CD4-positive, alpha-beta T cell treated with Interleukin-4 for 1 hour (primary cell): ENCODE results near the gene ZFPM1.
"Not testable (repeated sequence)": the region's sequence is repeated elsewhere in the genome, so short reads cannot be mapped to it uniquely, and the experiment has no call there.

ENCODE experiments used
- DNase-seq, 2 donors: peaks; one replicate each; pipeline ENCODE4 v3.0.0-alpha.2; 2020 to 2022

Gene ZFPM1

DNA sequence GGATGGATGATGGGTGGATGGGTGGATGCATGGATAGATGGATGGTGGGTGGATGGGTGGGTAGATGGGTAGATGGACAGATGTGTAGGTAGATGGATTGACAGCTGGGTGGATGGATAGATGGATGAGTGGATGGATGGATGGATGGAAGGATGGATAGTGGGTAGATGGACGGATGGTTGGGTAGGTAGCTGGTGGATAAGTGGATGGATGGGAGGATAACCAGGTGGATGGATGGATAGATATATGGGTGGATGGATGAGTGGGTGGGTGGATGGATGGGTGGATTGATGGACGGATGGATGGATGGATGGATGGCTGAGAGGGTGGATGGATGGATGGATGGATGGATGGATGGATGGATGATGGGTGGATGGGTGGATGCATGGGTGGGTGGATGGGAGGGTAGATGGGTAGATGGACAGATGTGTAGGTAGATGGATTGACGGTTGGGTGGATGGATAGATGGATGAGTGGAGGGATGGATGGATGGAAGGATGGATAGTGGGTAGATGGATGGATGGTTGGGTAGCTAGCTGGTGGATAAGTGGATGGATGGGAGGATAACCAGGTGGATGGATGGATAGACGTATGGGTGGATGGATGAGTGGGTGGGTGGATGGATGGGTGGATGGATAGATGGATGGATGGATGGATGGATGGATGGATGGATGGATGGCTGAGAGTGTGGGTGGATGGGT lies 65.5 kb downstream of the ZFPM1 start:
- not testable (repeated sequence) for DNase-seq

DNA sequence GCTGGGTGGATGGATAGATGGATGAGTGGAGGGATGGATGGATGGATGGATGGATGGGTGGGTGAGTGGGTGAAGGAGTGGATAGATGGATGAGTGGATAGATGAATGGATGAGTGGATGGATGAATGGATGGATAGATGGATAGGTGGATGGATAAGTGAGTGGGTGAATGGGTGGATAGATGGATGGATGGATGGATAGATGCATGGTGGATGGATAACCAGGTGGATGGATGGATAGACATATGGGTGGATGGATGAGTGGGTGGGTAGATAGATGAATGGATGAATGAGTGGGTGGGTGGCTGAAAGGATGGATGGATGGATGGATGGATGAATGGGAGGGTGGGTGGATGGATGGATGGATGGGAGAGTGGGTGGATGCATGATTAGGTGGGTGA lies 66.2 kb downstream of the ZFPM1 start:
- DNase-seq, result no peak

GRCh38 chr16:88519938-88520653 lies 67.0 kb downstream of the ZFPM1 start:
- DNase-seq, result no peak

DNA sequence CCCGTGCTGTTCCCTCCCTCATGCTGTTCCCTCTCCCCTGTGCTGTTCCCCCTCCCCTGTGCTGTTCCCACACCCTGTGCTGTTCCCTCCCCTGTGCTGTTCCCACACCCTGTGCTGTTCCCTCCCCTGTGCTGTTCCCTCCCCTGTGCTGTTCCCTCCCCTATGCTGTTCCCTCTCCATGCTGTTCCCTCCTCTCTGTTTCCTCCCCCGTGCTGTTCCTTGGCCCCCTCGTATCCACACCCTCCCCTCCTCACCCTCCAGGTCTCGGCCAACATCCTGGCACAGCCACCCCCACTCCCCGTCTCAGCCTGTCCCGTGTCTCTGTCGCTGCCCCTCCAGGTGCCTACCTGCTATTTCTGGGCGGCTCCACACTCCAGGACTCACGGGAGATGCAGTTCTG lies 68.6 kb downstream of the ZFPM1 start:
- DNase-seq, result no peak

GRCh38 chr16:88522276-88522949 lies 69.3 kb downstream of the ZFPM1 start:
- no peak for DNase-seq

- DNase-seq, result no peak
These were observed 70.5 kb downstream of the ZFPM1 start for GRCh38 chr16:88523309-88524161.

DNA sequence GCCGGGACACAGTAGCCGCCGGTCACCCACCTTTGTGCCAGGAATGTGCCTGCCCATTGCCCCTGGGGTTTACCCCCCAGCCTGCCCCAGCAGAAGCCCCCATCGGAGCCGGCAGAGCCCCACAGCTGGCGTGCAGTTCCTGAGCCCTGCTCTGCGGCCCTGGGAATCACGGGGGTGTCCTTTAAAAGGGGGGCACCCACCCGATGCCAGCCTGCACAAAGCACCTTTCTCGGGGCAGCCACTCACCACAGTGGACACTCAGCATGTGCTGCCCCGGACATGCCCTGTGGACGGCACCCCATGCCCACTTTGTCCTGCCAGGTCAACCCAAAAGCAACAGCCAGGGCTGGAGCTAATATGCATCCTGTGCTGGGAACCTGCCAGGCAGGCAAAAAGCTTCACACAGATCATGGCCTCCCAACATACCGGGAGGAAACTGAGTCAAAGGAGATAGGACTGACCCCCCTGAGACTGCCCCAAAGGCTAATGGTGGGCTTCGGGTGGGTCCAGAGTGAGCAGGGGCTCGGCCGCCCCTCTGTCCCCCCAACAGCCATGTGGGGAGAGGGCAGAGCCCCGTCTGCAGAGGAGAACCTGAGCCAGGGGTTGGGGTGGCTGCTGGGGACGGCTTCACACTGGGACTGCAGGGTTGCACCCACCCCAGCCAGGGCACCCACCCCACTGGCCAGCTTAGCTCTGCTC lies 71.3 kb downstream of the ZFPM1 start:
- no peak for DNase-seq

DNA sequence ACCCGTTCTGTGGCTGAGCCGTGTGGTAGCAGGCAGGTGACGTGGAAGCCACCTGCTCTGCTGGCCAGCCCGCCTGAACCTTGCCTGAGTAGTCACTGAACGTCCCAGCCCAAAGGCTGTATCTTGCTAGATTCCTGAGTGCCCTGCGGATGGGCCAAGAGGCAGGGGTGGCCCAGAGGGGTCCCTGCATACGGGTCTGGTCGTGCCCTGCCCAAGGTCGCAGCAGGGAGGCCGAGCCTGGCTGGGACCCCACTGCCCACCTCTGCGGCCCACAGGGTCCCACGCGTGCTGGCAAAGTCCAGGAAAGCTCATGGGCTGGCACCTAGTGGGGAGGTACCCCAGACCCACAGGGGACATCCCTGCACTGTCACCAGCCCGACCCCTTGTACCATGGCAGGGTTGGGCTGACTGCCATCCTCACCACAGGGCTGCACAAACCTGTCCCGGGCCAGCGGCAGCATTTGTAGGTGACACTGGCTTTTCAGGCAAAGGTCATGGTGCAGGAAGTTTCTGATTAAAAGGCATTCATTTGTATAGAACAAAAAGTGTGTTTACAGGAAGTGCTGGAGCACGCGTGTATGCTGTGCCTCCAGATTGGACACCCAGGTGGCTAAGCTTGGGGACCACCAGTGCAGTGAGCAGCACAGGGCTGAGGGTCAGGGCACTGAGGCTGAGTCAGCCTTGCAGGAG lies 72.0 kb downstream of the ZFPM1 start:
- no peak for DNase-seq

DNA sequence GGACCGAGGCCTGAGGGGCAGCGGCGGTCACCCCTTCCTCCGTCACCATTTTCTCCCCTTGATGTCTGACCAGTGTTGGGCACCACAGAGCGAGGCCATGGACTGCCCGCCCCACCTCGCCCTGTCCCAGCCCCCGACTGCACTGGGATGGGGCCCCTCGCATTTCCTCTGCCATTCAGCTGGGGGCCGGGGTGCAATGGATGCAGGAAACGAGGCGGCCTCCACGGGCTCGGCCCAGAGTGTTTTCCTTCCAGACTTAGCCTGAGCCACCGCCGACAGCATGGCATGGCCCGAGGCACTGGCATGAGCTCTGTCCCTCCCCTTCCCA lies 72.5 kb downstream of the ZFPM1 start:
- DNase-seq, result no peak

- DNase-seq, result no peak
These were observed 73.2 kb downstream of the ZFPM1 start for GRCh38 chr16:88526008-88526905.

GRCh38 chr16:88526906-88527185 lies 73.8 kb downstream of the ZFPM1 start:
- DNase-seq, result no peak

DNA sequence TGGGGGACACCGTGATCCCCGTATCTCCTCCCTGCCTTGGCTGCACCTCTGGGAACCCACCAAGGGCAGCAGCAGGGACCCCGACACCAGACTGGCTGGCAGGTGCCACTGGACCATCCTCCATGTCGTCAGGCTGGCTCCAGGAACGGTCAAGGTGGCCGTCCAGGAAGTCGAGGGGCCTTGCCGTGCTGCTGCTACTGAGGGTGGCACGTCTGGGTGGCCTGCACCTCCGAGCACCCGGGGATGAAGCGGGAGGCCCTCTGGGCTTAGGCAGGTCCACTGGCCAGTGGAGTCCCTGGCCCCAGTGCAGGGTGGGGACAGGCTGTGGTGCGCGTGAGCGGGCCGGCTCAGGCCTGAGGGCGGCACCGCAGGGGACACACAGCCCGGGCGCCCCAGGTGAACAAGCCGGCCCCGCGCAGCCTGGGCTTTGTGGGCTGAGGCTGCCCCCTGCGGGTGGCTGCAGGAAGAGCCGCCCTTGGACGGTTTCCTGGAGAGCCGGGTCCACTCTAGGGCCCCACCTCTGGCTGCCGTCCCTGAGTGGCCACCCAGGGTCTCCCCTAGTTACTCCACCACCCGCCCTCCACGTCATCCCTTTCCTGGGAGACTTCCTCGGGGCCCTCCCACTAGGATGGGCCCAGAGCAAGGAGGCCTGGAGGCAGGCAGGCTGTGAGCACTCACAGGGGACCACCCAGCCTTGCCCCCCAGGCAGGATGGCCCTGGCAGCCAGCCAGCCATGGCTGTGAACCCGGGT lies 74.3 kb downstream of the ZFPM1 start:
- DNase-seq, result peak; percentile 54 to 64

- DNase-seq, result no peak
These were observed 75.1 kb downstream of the ZFPM1 start for GRCh38 chr16:88527937-88528743.

DNA sequence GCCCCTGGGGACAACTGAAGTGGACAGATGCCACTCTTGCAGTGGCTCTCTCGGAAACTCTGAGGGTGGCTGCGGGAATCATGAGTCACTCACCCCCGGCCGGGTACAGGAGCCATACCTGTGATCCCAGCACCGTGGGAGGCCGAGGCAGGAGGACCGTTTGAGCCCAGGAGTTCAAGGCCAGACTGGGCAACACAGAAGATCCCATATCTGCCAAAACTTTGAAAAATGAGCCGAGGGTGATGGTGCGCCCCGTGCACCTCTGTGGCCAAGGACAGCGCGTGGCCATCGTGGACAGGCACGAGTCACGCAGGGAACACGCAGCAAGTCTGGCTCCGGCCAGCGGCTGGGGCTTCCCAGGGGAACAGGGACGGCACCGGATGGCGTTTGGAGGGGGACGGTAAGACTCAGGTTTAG lies 75.8 kb downstream of the ZFPM1 start:
- no peak for DNase-seq

- DNase-seq, result no peak
These were observed 76.5 kb downstream of the ZFPM1 start for GRCh38 chr16:88529596-88529995.

DNA sequence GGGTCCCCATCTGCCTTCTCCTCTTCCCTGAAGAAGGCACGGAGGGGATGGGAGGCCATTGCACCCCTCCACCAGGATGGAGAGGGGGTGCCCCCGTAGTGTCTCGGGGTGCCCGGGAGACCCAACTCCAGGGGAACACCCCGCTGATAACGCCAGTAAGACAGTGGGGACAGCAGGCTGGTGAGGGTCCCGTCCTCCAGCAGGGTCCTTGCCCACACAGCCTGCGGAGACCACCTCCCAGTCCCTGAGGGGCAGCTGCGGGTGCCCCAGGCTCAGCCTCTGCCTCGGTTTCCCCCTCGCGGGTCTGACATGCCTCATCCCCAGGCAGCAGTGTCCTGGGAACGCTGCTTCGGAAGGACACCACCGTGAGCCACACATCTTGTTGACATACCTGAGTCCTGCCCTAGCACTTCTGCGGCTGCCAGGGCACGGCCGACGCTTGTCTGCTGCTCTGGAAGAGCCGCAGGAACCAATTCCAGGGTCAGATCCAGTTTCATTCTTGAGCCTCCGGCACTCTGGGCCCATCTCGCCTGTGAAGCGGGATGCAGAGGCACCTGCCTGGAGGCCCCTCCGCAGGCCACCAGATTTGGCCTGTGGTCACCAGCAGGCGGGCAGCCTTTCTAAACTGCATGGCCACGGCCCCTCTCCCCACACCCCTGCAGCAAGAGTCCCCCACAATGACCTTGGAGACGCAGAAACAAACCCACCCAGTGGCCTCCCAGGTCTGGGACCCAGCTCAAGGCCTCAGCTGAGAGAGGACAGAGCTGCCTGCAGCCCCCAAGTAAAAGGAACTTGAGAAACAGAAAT lies 77.2 kb downstream of the ZFPM1 start:
- no peak for DNase-seq

GRCh38 chr16:88530858-88531203 lies 77.8 kb downstream of the ZFPM1 start:
- no peak for DNase-seq

GRCh38 chr16:88531346-88531745 lies 78.3 kb downstream of the ZFPM1 start:
- DNase-seq, result no peak
